ENCODE results near the gene TYK2. TPM values are rescaled to one million over a fixed set of nuclear protein-coding genes. Genes with fewer than 3 reads are reported as not detected.

The TYK2 gene
- total and polyA plus RNA-seq, 9 of the 15 experiments (the other 6 are each of a cell fraction or from before 2014, with no cell fraction given): 15.0 to 182 (median 85.9) TPM

- TF ChIP-seq RBBP5 (IDR thresholded peaks at IDR 0.05; ENCODE audit: borderline replicate concordance, insufficient read depth, low read length, poor library complexity, severe bottlenecking) (peak; percentile 48), ZBTB12 (CRISPR knock-in tag; IDR thresholded peaks at IDR 0.05) (peak; percentile 80), ZNF398 (CRISPR knock-in tag; IDR thresholded peaks at IDR 0.05) (no peak), KDM4B (IDR thresholded peaks at IDR 0.05; ENCODE audit: borderline replicate concordance in 2 of 2, low read depth in 1 of 2) (no peak), MEF2A (IDR thresholded peaks at IDR 0.05; ENCODE audit: control insufficient read depth, low read depth, low read length) (no peak), ZNF740 (CRISPR knock-in tag; IDR thresholded peaks at IDR 0.05) (no peak), ZNF740 (tag; IDR thresholded peaks at IDR 0.05) (no peak), PYGO2 (tag; IDR thresholded peaks at IDR 0.05) (no peak; the same call in 1 of the 2 replicates), THRB (CRISPR knock-in tag; conservative IDR thresholded peaks at IDR 0.05) (no peak), SMC3 (conservative IDR thresholded peaks at IDR 0.05; ENCODE audit: insufficient read depth, low read depth, low read length) (no peak), FOXP1 (CRISPR knock-in tag; IDR thresholded peaks at IDR 0.05) (peak; percentile 54; the same call in 1 of the 2 replicates), HDAC3 (IDR thresholded peaks at IDR 0.05; ENCODE audit: borderline replicate concordance, partially characterized antibody) (no peak), ZFPM2 (CRISPR knock-in tag; IDR thresholded peaks at IDR 0.05) (0 out of 2 replicates have a peak, but pooled peaks have one; percentile 23), TARDBP (IDR thresholded peaks at IDR 0.05) (peak; percentile 90; the same call in 1 of the 2 replicates), NCOA2 (IDR thresholded peaks at IDR 0.05; ENCODE audit: partially characterized antibody in 2 of 2) (no peak), ZNF764 (CRISPR knock-in tag; IDR thresholded peaks at IDR 0.05; ENCODE audit: low read depth) (no peak), ETS1 (conservative IDR thresholded peaks at IDR 0.05; ENCODE audit: control insufficient read depth, low read depth, low read length) (peak; percentile 72), CCAR2 (IDR thresholded peaks at IDR 0.05; ENCODE audit: low read depth, low read length) (no peak)
Observed at GRCh38 chr19:10380313-10381102, at the start of gene TYK2 (continued).

Measured in K562 (cell line).